Measurements from ENCODE around the gene CPNE4. TPM values are rescaled to one million over a fixed set of nuclear protein-coding genes. Genes with fewer than 3 reads are reported as not detected.

The CPNE4 gene
- total RNA-seq, 1 donor from 2014 or later: 2.7 TPM

DNA sequence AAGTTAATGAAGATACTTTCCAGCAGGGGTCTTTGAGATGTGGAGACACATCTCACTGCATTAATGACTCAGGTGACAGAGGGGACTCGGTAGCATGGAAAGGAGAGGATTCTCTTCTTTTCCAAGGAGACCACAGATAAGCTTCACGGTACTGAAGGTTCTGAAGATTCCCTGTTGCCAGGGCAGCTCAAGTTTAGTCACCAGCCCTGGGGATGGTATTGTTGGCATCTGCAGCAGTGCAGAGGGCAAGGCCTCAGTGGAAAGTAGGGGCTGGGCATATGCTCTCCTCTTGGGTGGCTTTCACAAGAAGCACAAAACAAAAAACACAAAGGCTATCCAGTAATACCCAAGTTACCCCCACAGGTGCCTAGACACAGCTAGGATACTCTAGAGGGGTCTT, 494.0 kb downstream of the CPNE4 start:
- Mint-ChIP-seq H3K27me3 (ENCODE audit: unreplicated experiment) (peaks cover 3% of the 10 kb centered on the region), H3K4me1 (ENCODE audit: low read depth, unreplicated experiment) (peaks cover 5% of the 10 kb centered on the region), H3K4me3 (ENCODE audit: unreplicated experiment) (no peak overlapping the region), H3K36me3 (ENCODE audit: unreplicated experiment) (peaks cover 5% of the 10 kb centered on the region), H3K9me3 (ENCODE audit: unreplicated experiment) (peaks cover 3% of the 10 kb centered on the region), H3K27ac (ENCODE audit: unreplicated experiment) (no peak overlapping the region)
- no peak for DNase-seq
- TF ChIP-seq, protein P1, sequence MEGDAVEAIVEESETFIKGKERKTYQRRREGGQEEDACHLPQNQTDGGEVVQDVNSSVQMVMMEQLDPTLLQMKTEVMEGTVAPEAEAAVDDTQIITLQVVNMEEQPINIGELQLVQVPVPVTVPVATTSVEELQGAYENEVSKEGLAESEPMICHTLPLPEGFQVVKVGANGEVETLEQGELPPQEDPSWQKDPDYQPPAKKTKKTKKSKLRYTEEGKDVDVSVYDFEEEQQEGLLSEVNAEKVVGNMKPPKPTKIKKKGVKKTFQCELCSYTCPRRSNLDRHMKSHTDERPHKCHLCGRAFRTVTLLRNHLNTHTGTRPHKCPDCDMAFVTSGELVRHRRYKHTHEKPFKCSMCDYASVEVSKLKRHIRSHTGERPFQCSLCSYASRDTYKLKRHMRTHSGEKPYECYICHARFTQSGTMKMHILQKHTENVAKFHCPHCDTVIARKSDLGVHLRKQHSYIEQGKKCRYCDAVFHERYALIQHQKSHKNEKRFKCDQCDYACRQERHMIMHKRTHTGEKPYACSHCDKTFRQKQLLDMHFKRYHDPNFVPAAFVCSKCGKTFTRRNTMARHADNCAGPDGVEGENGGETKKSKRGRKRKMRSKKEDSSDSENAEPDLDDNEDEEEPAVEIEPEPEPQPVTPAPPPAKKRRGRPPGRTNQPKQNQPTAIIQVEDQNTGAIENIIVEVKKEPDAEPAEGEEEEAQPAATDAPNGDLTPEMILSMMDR (IDR thresholded peaks at IDR 0.05; ENCODE audit: partially characterized antibody, unreplicated experiment): no peak

DNA sequence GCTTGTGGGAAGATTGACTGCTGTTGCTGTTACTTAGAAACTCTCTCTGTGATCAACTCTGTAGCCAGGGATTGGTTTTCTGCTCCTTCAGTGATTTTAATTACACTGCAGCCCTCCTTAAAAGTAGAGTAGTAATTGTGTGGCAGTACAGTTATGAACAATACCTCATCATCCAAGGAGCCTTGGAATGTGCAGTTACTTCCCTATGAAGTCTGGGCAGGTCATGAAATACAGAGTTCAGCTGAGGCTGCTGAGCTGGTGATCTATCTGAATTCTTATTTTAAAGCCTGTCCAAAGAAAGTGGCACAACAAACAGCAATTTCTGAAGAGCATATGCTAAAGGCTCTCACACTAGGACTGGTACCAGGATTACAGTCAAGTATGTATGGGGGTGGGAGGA, 494.7 kb downstream of the CPNE4 start:
- Mint-ChIP-seq H3K27ac (ENCODE audit: unreplicated experiment) (no peak overlapping the region), H3K36me3 (ENCODE audit: unreplicated experiment) (peaks cover 5% of the 10 kb centered on the region), H3K27me3 (ENCODE audit: unreplicated experiment) (peaks cover 3% of the 10 kb centered on the region), H3K9me3 (ENCODE audit: unreplicated experiment) (peaks cover 3% of the 10 kb centered on the region), H3K4me3 (ENCODE audit: unreplicated experiment) (no peak overlapping the region), H3K4me1 (ENCODE audit: low read depth, unreplicated experiment) (peaks cover 5% of the 10 kb centered on the region)
- TF ChIP-seq, protein P1 (IDR thresholded peaks at IDR 0.05; ENCODE audit: partially characterized antibody, unreplicated experiment): no peak
- DNase-seq: no peak

- H3K27me3 Mint-ChIP-seq (ENCODE audit: unreplicated experiment): no peaks in the 10 kb centered on the region
These were observed 495.8 kb downstream of the CPNE4 start for GRCh38 chr3:131538968-131539367.

GRCh38 chr3:131537531-131537930, 497.3 kb downstream of the CPNE4 start:
- no peak overlapping the region for H3K4me3 Mint-ChIP-seq (ENCODE audit: unreplicated experiment)
- H3K9me3 Mint-ChIP-seq (ENCODE audit: unreplicated experiment): peaks cover 3% of the 10 kb centered on the region
- DNase-seq: no peak
- H3K36me3 Mint-ChIP-seq (ENCODE audit: unreplicated experiment): peaks cover 5% of the 10 kb centered on the region
- peaks cover under 1% of the 10 kb centered on the region for H3K4me1 Mint-ChIP-seq (ENCODE audit: low read depth, unreplicated experiment)
- TF ChIP-seq, protein P1 (IDR thresholded peaks at IDR 0.05; ENCODE audit: partially characterized antibody, unreplicated experiment): no peak
- H3K27ac Mint-ChIP-seq (ENCODE audit: unreplicated experiment): no peak overlapping the region
- H3K27me3 Mint-ChIP-seq (ENCODE audit: unreplicated experiment): no peaks in the 10 kb centered on the region

More at GRCh38 chr3:131538968-131539367, 495.8 kb downstream of the CPNE4 start:
- peaks cover 5% of the 10 kb centered on the region for H3K4me1 Mint-ChIP-seq (ENCODE audit: low read depth, unreplicated experiment)
- peaks cover 5% of the 10 kb centered on the region for H3K36me3 Mint-ChIP-seq (ENCODE audit: unreplicated experiment)
- H3K9me3 Mint-ChIP-seq (ENCODE audit: unreplicated experiment): peaks cover 3% of the 10 kb centered on the region
- TF ChIP-seq, protein P1 (IDR thresholded peaks at IDR 0.05; ENCODE audit: partially characterized antibody, unreplicated experiment): no peak
- H3K4me3 Mint-ChIP-seq (ENCODE audit: unreplicated experiment): no peak overlapping the region
- no peak for DNase-seq
- no peak overlapping the region for H3K27ac Mint-ChIP-seq (ENCODE audit: unreplicated experiment)

GRCh38 chr3:131535596-131535995, 499.2 kb downstream of the CPNE4 start:
- Mint-ChIP-seq H3K27me3 (ENCODE audit: unreplicated experiment) (no peaks in the 10 kb centered on the region), H3K27ac (ENCODE audit: unreplicated experiment) (no peak overlapping the region)
- TF ChIP-seq, protein P1 (IDR thresholded peaks at IDR 0.05; ENCODE audit: partially characterized antibody, unreplicated experiment): no peak

More at GRCh38 chr3:131535596-131535995, 499.2 kb downstream of the CPNE4 start:
- Mint-ChIP-seq H3K4me3 (ENCODE audit: unreplicated experiment) (no peak overlapping the region), H3K4me1 (ENCODE audit: low read depth, unreplicated experiment) (no peaks in the 10 kb centered on the region), H3K36me3 (ENCODE audit: unreplicated experiment) (peaks cover 5% of the 10 kb centered on the region), H3K9me3 (ENCODE audit: unreplicated experiment) (peaks cover 3% of the 10 kb centered on the region)
- no peak for DNase-seq

Data from glutamatergic neuron (in vitro differentiated cells).